ENCODE results near the gene TNFSF13. TPM values are rescaled to one million over a fixed set of nuclear protein-coding genes. Genes with fewer than 3 reads are reported as not detected.

Gene TNFSF13
- total RNA-seq (2021; fragmentation: NEBNext Ultra II Directional; extraction: Animal tissue kit (Norgen Biotek cat#: 25700)) (2.1 and 2.3 TPM in 2 replicates), polyA plus RNA-seq (2011; rRNA removed) (2.6 and 3.1 TPM in 2 replicates), polyA minus RNA-seq (2011; rRNA and poly(A)+ RNA removed) (1.0 and 2.7 TPM in 2 replicates)
- 0.83 TPM for polyA plus RNA-seq (2011; cell fraction: cytosol; rRNA removed)
- 5.0 TPM for polyA plus RNA-seq (2011; cell fraction: nucleus; rRNA removed)
- 3.3 to 6.2 TPM (median 4.6 TPM) in 4 replicates for polyA plus RNA-seq (2012, experiment 1 of 2)
- 3.3 TPM for polyA plus RNA-seq (2012, experiment 2 of 2)
- polyA plus RNA-seq (2013, experiment 1 of 2), result 1.9 TPM
- polyA plus RNA-seq (2013, experiment 2 of 2), result 1.9 TPM
- not detected for polyA minus RNA-seq (2011; cell fraction: cytosol; rRNA and poly(A)+ RNA removed)
- polyA minus RNA-seq (2011; cell fraction: nucleus; rRNA and poly(A)+ RNA removed), result 1.5 TPM
- long read RNA-seq, experiment 1, partial matches to known transcripts, result 0 of 1 reads
- long read RNA-seq, experiment 1, other reads (novel, unspliced or antisense), result 0 of 1 reads
- long read RNA-seq, experiment 2, partial matches to known transcripts, result 1 of 1 reads
- long read RNA-seq, experiment 2, other reads (novel, unspliced or antisense), result 0 of 1 reads

GRCh38 chr17:7558544-7559319 lies at the start of gene TNFSF13:
TNFSF13 (plus strand) TSS chr17:7558750; CDS start chr17:7559040, 290 bp downstream.
- Histone ChIP-seq H3K4me3 (ENCODE audit: extremely low read depth in 1 of 4, insufficient read depth in 2 of 4, low read depth in 3 of 4, low read length in 4 of 4) (peak within 1 kb of the TSS in 2 of 4 experiments; percentile 11 to 34; a peak in 5 of 8 replicates), H4K91ac (replicated peaks; ENCODE audit: insufficient read length, low read length) (peak within 1 kb of the TSS; percentile 92), H2BK12ac (ENCODE audit: low read depth, low read length) (peak within 1 kb of the TSS; percentile 68; the same call in 1 of the 2 replicates), H3K4ac (replicated peaks; ENCODE audit: insufficient read length, low read depth, low read length) (peak within 1 kb of the TSS; percentile 96), H4K8ac (ENCODE audit: extremely low read depth, insufficient read depth, low read length) (peak within 1 kb of the TSS; percentile 81), H3K9ac (replicated peaks in 1 of 4; ENCODE audit: extremely low read depth in 1 of 4, low read depth in 3 of 4, low read length in 3 of 4) (0 out of 7 replicates have a peak within 1 kb of the TSS, but pooled peaks of 1 of the 4 experiments have one; percentile 2), H3K27me3 (replicated peaks in 1 of 4; ENCODE audit: control insufficient read depth in 3 of 4, extremely low read depth in 1 of 4, insufficient read depth in 3 of 4, low read length in 3 of 4) (no peaks in the 10 kb centered on the region), H3K27ac (ENCODE audit: low read depth, low read length) (0 out of 2 replicates have a peak within 1 kb of the TSS, but pooled peaks have one; percentile 21), H3K23me2 (ENCODE audit: low read depth, low read length) (peaks cover 6% of the 10 kb centered on the region; the same call in 1 of the 2 replicates), H3K23ac (ENCODE audit: insufficient read length) (no peak within 1 kb of the TSS), H3K79me2 (ENCODE audit: control insufficient read depth in 1 of 2, insufficient read depth in 2 of 2, low read length in 2 of 2) (peaks cover 4 to 14% of the 10 kb centered on the region in 2 experiments; a peak in 3 of 4 replicates), H2BK20ac (ENCODE audit: low read length) (0 out of 2 replicates have a peak within 1 kb of the TSS, but pooled peaks have one; percentile 41), H3K4me1 (replicated peaks in 1 of 4; ENCODE audit: control insufficient read depth in 3 of 4, insufficient read depth in 4 of 4, low read length in 3 of 4) (peaks cover 11 to 45% (median 26%) of the 10 kb centered on the region in 4 experiments), H3K36me3 (ENCODE audit: control insufficient read depth in 2 of 4, insufficient read depth in 4 of 4, low read length in 3 of 4) (peaks cover under 1 to 6% (median 2%) of the 10 kb centered on the region in 4 experiments; a peak in 4 of 8 replicates), H2AFZ (ENCODE audit: low read length) (no peak within 1 kb of the TSS), H4K5ac (ENCODE audit: insufficient read length, low read depth, low read length) (peak within 1 kb of the TSS; percentile 55), H3K4me2 (ENCODE audit: insufficient read depth in 1 of 2, low read depth in 2 of 2, low read length in 2 of 2) (peak within 1 kb of the TSS; percentile 49 to 61), H4K20me1 (replicated peaks in 1 of 2; ENCODE audit: control insufficient read depth in 1 of 2, insufficient read depth in 2 of 2, low read length in 2 of 2) (peaks cover 0 to 1% of the 10 kb centered on the region in 2 experiments), H2BK5ac (ENCODE audit: low read depth, low read length) (peak within 1 kb of the TSS; percentile 56; the same call in 1 of the 2 replicates), H3K18ac (ENCODE audit: extremely low read depth, low read length) (peak within 1 kb of the TSS; percentile 87), H2BK15ac (ENCODE audit: low read length) (peak within 1 kb of the TSS; percentile 96), H3K9me3 (ENCODE audit: insufficient read depth in 2 of 2, low read depth in 1 of 2, low read length in 1 of 2) (no peaks in the 10 kb centered on the region), H2AK5ac (ENCODE audit: low read depth, low read length) (peak within 1 kb of the TSS; percentile 18), H2BK120ac (replicated peaks; ENCODE audit: low read depth, low read length) (no peak within 1 kb of the TSS), H3K79me1 (ENCODE audit: low read depth, low read length) (peaks cover 7% of the 10 kb centered on the region), H3K56ac (replicated peaks; ENCODE audit: insufficient read length, low read depth, low read length) (no peak within 1 kb of the TSS), H3K14ac (ENCODE audit: insufficient read length) (no peak within 1 kb of the TSS)
- CTCF ChIA-PET (ENCODE audit: partially characterized antibody), result interaction anchor here (0.7 to 12.7 kb wide), 9 partner anchors 26 to 202 kb away, joined by 3 to 251 read pairs (median 3); no protein-coding TSS in a partner anchor
- WGBS, 2 experiments (ENCODE audit: extremely low coverage in 1 of 2, insufficient coverage in 1 of 2, insufficient read length in 1 of 2, insufficient replicate concordance in 2 of 2, low coverage in 1 of 2, low lambda C conversion rate in 2 of 2, missing lambda C conversion rate in 1 of 2), result 79% methylated on average over 15 of the region's 16 CpGs; no CpG with 5 or more reads in 1 of the 2 experiments
- POLR2A ChIA-PET (ENCODE audit: partially characterized antibody), result interaction anchor here (0.8 to 37.5 kb wide), 13 partner anchors 10 to 152 kb away, joined by 3 to 1144 read pairs (median 6); partner anchors contain the start of genes CD68, MPDU1, POLR2A and SOX15
- DNase-seq (ENCODE audit: low read depth in 1 of 2, low spot score in 2 of 2) (no peak), FAIRE-seq (no peak)
- TF ChIP-seq CBX8 (IDR thresholded peaks at IDR 0.05; ENCODE audit: borderline replicate concordance, low read depth, low read length), result no peak
- TF ChIP-seq POLR2AphosphoS5 (IDR thresholded peaks at IDR 0.05; ENCODE audit: low read depth, low read length), result no peak
- TF ChIP-seq SIX5 (IDR thresholded peaks at IDR 0.05; ENCODE audit: low read depth, low read length), result no peak
- no peak for TF ChIP-seq FOSL1 (IDR thresholded peaks at IDR 0.05; ENCODE audit: insufficient read depth, low read depth, low read length)
- TF ChIP-seq MAX (IDR thresholded peaks at IDR 0.05), result no peak
- TF ChIP-seq NRF1 (IDR thresholded peaks at IDR 0.05; ENCODE audit: low read depth, low read length), result no peak
- TF ChIP-seq KDM5A (IDR thresholded peaks at IDR 0.05; ENCODE audit: low read length), result no peak

All from H1 (cell line).